Cerebellar cortex (tissue), 1 donor: ENCODE data around the gene SMC1B.
"Not testable (repeated sequence)": the region's sequence is repeated elsewhere in the genome, so short reads cannot be mapped to it uniquely, and the experiment has no call there.

ENCODE experiments used
- DNase-seq: peaks from one replicate; pipeline ENCODE4 v3.0.0-alpha.2; 2015; ENCODE audit warnings: low spot score

Gene SMC1B

DNA sequence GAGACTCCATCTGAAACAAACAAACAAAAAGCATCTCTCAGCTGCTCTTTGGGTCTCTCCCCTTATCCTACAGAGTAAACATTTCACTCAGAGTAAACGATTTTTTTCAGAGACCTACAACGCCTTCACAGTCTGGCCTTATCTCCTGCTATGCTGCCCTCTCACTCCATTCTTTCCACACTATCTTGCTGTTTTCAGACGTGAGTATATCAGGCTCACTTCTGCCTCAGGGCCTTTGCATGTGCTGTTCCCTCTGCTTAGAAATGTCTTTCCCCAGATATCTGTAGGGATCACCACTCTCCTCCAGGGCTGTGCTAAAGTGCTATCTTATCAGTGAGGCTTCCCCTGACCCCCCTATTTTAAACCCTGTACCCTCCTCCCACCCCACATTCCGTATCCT, 6.6 kb upstream of the SMC1B start:
- no peak for DNase-seq

DNA sequence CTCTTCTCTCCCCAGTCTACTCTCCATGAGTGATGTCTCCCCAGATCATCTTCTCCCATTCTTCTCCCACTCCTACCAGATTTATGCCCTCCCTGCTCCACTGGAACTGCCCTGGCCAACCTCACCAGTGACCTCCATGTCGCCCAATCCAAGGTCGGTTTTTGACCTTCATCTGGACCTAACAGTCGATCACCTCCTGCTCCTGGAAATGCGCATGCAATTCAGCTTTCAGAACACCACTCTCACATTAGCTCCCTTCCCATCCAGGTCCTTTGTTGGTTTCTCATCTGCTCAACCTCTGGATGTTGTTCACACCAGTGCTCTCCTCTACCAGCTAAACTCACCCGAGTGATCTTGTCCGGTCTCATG, 5.4 kb upstream of the SMC1B start:
- DNase-seq = no peak

DNA sequence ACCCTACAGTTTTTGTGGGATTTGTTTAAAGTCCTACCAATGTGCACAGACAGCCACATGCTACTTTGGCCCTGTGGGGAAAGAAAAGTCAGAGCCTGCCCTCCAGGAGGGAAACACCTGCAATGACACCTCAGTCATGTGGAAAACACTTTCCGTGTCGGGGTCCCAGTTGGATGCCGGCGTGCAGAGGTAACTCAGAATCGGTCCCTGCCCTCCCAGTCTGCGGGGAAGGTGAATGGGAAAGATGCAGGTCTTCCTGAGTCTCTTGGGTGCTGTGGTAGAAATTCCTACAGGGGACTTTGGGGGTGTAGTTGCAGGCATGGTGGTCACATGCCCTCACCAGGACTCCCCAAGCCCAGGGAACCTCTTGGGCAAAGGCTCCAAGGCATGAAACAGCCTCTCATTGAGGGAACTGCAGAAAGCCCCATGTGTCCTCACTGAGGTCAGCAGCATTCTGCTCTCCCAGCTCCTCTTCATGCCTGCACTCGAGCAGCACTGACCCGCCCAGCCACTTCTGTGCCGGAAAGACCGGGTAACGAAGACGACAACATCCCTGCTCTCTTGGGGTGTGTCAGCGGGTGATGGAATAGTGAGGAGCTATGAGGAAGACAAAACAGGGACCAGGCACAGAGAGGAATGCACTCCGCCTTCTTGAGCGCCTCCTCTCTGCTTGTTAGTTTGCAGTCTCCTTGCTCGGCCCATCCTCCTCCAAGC, 4.8 kb upstream of the SMC1B start:
- DNase-seq = no peak

DNA sequence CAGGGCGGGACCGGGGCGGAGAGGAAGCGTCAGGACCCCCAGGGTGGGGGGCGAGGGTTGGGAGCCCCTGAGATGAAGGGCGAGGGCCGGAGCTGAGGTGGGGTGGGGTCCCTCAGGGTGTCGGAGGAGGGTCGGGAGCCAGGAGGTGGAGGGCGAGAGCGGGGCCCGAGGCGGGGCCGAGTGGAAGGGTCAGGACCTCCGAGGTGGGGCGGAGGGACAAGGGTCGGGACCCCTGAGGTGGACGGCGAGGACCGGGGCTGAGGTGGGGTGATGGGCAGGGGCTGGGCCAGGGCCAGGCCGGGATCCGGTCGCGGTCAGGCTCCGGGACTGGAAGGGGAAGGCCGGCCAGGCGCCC, 409 bp downstream of the SMC1B start:
- DNase-seq = no peak

DNA sequence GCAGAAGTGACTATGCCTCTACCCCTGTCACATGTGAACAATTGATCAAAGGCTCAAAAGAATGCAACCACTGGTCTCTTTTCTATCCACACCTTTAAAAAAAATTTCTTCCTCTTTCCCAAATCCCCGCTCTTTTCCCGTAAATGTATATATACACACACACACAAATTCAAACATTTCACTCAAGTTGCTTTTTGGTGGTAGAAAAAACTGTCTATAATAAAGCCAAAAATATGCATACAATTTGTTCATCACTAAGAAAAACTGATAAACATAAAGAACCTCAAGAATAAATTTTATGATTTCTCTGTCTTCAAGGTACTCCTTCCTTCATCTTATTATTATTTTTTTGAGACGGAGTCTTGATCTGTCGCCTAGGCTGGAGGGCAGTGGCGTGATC, 5.6 kb downstream of the SMC1B start:
- no peak for DNase-seq

DNA sequence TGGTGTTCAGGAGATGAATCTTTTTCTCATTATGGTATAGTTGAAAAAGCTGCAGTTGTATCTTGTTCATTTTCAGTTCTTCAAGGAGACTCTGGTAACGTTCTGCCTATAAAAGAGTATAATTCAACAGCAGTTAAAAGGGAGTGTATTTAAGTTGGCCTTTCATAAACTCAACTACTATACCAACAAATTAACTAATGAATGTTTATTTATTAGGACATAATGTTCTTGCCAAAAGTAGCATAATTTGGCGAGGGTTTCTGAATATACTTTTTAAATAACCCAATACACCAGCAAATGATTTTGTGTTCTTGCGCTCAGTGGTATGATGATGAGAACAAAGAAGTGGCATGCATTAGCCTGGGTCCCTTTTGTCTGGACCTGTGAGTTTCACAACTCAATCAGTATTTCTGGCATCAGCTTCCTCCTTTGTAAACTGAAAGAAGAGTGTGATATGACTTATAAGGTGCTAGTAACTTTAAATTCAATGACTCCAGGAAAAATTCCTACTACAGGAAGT, 10.9 kb downstream of the SMC1B start:
- no peak for DNase-seq

DNA sequence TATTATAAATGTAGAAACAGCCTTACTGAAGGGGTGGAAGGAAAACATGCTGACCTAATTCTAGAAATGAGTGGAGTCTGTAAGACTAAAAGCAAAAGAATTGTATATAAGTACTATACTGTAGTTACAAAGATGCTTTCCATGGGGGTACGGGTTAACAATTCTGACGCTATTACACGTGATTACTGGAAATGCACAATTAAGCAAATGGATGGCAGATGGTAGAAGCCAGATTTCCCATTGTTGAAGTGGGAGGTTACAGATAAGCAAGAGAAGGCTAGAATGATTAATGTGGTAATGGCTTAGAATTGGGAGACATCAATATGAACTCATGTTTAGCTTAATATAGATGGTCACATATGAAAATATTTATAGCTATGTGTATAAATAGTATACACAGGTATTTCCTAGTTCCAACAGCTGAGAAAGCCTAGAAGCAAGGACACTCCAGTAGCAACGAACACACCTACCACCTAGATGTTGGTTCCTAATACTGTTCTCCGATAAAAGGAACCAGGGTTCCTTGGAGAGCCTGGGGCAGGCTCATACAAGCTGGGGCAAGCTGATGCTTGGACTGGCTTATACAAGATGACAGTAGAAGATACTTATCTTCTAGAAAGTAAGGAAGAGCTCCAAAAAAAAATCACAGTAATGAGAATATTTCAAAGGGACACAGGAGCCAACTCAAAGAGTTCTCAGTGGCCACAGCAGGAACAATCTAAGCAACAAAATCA, 13.5 kb downstream of the SMC1B start:
- DNase-seq = no peak

DNA sequence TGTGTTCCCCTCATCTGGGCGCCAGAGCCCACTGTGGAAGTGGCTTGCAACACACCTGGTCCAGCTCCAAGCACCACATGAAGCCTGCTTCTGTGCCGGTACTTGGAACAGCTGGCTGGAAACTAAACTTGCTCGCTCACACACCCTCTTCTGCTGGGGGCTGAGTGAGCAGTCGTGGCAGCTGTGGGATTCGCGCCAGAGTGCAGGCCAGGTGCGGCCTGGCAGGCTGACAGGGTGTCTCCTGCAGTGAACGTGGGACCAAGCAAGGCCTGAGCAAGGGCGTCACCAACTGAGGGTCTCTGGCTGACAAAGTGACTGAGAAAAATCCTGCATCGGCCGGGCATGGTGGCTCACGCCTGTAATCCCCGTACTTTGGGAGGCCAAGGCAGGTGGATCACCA, 15.2 kb downstream of the SMC1B start:
- DNase-seq = no peak

DNA sequence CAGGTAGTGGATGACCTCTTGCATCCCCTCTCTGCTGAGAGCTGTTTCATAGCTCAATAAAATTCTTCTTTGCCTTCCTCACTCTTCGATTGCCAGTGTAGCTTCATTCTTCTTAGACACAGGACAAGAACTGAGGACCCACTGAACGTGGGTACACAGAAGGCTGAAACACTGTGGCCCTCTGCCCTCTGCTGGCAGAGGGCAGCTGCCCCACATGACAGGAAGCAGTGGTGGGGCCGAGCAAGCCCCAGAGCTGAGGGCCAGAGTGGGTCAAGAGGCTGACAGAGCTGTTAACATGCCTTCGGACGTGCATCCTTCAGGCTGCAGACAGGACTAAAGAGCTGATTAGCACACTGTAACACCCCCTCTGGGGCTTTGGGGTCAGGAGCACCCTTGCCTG, 15.6 kb downstream of the SMC1B start:
- DNase-seq = no peak

DNA sequence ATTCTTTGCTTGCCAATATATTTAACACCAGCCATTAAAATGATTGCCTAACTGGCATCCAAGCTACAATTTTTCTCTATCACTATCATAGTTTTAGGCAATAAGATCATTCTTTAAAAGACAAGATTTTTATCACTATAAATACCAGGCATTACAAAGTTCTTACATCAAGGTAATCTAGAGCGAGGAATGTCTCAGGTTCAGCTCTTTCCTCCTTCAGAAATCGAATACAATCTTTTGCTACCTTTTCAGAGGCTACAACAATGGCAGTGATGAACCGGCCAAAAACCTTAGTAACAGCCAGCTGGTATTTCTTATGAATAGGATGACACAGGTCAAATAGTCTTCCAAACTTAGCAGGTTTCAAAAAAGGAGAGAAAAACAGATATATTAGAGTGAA, 23.9 kb downstream of the SMC1B start:
- DNase-seq = no peak

DNA sequence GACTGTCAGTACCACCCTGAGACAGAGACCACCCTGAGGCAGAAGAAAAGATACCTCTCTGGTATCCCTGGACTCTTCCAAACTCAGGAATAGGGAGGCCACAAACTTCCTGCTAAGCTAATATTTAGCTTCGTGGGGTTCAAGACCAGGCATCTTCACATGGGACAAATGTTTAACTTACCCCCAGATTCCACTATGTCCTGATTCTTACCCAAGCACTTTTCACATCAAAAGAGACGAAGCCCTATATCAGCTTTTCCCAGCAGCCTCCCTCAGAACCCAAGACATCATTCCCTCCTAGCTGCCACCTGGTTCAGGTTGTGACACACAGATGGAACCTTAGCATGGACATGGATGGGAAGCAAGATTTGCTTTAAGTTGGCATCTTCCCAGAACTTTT, 32.1 kb downstream of the SMC1B start:
- no peak for DNase-seq

DNA sequence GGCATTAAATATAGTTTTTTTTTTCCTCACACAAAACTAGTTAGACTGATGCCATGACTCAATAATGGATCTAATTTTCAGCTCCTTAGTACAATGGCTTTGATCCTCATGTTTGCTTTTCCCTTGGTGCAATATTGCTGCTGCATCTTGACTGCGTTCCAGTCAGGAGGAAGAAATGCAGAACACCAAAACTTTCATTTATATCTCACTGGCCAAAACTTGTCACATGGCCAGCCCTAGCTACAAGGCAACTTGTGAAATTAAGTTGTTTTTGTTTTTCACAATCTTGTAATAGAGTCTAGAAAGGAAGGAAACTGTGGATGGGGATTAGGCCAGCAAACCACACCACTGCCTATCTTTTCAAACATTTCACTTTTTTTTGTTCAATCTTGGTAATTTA, 36.7 kb downstream of the SMC1B start:
- DNase-seq = no peak

DNA sequence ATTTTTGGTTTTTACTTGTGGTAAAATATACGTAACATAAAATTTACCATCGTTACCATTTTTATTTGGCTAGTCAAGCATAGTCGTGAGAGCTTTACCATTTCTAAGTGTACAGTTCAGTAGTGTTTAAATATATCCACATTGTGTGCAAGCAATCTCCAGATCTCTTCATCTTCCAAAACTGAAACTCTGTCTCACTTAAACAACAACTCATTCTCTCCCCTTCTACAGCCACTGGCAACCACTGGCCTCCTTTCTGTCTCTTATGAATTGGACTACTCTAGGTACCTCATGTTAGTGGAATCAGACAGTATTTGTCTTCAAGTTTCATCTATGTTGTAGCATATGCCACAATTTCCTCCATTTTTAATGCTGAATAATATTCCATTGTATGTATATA, 37.4 kb downstream of the SMC1B start:
- DNase-seq = no peak

DNA sequence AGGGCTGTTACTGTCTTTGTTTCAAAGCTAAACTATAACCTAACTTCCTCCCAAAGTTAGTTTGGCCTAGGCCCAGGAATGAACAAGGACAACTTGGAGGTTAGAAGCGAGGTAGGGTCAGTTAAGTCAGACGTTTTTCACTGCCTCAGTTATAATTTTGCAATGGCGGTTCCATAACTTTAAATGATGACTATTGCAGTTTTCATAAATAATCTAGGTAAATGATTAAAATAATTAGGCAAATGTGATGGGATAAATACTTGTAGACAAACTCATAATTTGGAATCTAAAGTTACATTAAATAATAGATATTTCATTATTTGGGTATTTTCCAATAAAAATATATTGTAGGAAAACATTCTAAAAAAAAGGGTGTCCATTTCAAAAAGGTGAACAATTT, 39.8 kb downstream of the SMC1B start:
- not testable (repeated sequence) for DNase-seq

DNA sequence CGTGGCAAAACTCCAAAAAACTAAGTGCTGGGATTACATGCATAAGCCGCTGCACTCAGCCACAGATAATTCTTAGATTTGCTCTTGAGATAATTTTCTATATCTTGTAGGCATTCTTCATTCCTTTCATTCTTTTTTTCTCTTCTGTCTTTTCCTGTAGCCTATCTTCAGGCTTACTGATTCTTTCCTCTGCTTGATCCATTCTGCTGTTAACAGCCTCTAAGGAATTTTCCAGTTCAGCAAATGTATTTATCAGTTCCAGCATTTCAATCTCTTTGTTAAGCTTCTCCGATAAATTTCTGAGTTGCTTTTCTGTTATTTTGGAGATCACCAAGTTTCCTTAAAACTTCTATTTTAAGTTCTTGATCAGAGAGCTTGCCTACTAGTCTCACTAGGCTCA, 46.7 kb downstream of the SMC1B start:
- no peak for DNase-seq

DNA sequence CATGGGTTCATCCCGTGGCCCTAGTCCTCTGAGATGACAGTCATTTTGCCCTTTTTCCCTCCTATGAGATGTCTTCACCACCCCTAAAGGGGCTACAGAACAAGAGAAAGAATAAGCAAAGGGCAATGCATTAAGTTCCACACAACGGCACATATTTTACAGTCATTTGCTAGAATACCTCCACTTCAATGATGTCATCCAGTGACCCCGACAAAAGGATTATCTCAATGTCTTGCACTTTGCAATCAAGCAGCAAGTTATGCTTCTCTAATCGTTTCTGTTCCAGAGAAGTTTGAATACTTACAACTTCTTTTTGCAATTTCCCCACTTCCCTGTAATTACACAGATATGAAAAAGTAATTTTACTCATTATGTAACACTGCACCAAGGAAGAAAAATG, 53.8 kb downstream of the SMC1B start:
- DNase-seq = no peak

DNA sequence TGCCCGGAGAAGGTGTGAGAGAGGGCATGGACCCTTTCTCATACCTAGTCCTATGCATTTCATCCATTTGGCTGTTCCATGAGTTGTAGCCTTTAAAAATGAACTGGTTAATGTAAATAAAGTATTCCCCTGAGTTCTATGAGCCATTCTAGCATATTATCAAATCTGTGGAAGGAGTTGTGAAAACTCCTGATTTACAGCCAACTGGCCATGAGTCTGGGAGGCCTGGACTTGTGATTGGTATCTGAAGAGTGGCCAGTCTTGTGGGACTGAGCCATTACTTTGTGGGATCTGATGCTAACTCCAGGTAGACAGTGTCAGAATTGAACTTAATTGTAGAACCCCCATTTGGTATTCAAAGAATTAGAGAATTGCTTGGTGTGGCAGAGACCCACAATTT, 55.3 kb downstream of the SMC1B start:
- no peak for DNase-seq

DNA sequence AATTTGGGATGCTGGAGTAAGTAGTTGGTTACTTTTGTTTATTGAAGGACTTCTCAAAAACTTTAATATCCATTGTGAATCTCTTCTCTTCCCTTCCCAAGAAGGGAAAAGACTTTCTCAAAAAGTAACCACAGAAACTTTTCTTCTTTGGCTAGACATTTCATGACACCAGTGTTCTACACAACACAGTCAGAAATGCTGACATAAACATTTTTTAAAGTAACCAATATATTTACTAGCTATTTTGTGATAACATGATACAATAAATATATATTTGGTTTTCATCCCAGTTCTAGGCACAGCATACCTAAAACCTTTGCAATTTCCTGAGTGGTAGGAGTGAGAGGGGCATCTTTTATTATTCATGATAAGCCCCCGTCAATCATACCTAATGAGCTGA, 55.9 kb downstream of the SMC1B start:
- no peak for DNase-seq

DNA sequence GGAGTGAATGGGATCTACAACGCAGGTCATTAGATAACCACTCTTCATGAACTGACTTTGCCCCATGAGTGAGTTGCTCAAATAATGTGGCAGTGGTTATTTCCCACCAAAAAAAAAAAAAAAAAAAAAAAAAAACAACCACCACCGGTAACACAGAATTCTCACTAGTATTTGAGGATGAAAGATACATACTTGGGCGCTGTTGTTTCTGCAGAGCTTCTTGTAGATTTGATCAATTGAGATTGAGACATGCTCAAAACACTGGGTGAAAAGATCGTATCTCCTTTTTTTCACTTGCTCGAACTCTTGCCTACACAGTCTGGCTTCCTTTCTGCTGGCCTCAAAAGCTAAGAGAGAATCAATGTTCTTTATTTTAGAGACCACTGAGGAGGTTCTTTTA, 59.6 kb downstream of the SMC1B start:
- no peak for DNase-seq

DNA sequence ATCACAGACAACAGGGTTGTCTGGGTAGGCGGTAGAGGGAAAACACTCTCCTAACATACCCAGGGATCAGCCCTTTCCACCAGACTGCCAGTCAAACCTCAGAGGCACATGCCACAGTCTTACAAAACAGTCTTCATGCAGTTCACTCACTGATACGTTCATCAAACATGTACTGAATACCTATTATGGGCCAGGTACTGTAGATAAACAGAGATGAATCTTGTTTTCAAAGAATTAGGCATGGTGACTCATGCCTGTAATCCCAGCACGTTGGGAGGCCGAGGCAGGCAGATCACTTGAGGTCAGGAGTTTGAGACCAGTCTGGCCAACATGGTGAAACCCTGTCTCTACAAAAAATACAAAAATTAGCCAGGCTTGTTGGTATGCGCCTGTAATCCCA, 60.6 kb downstream of the SMC1B start:
- not testable (repeated sequence) for DNase-seq

DNA sequence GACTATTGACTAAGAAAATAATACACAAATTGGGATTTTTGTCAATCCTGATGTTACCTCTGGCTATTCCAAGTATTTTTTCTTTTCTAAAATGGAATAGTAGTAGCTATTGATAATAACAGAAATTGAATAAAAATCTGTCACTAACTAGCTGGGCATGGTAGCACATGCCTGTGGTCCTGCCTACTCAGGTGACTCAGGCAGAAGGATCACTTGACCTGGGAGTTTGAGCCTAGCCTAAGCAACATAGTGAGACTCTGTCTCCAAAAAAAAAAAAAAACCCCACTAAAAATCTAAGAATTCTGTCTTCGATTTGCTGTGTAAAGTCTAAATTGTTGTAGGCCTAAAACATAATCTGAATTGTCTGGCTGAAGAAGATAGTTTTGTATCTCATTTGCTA, 61.4 kb downstream of the SMC1B start:
- DNase-seq = no peak

DNA sequence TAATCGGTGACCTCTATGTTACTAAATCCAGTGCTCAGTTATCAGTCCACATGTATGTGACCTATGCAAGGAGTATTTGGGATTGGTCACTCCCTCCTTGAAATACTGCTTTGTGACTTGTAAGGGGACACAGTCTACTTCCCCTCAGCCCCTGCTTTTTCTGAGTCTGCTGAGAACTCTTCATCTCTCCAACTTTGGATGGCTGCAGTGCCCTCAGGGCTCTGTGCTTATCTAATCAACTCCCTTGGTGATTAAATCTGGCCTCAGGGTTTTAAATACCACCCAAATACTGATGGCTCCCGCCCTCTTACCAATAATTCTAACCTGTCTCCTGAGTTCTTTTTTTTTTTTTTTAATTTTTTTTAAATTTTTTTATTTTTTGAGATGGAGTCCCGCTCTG, 63.5 kb downstream of the SMC1B start:
- DNase-seq = no peak

DNA sequence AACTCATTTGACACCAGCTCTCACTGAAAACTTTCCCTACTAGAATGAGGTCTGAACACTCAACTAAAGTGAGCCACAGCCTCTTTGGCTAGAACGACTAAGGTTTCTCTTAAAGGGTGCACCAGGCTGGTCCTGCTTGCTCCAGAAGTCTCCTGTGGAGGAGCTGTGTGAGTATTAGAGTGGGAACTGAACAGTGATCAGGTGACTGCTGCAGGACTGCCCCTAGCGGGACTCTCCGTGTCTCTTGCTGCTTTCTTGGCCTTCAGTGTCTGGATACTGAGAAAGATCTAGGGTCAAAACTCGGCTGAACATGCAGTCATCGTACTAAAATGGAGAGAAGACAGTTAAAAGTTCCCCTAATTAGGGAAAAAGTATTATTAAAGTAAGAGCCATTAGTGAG, 69.1 kb downstream of the SMC1B start:
- DNase-seq = peak; percentile 38

DNA sequence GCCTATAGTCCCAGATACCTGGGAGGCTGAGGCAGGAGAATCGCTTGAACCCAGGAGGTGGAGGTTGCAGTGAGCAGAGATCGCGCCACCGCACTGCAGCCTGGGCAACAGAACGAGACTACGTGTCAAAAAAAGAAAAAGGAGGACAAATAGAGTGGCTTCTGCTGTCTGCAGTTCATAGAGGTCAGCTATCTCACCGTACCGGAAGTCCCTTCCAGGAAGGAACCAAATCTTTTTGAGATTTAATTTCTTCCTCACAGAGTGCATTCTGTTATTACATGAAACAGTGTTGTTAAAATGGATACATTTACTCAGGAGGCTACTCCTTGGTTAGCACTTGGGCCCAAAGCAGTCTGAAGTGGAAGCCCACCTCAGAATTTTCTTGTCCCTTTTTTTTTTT, 70.3 kb downstream of the SMC1B start:
- no peak for DNase-seq
